B cell (primary cell): ENCODE results near the gene MFN1. TPM values are rescaled to one million over a fixed set of nuclear protein-coding genes. Genes with fewer than 3 reads are reported as not detected.
A peak's percentile ranks its signal among the peaks of the same experiment; 100 is the strongest.

ENCODE experiments used
- ATAC-seq: fragments of 200-7000 bp; cut with Tn5 transposase; one replicate; pipeline ENCODE4 v1.10.0; 2021; ENCODE audit warnings: low read depth, mild to moderate bottlenecking, moderate number of reproducible peaks, moderate library complexity
- CTCF ChIA-PET: fragments of 350-600 bp; sonication (Branson Sonifier 250); formaldehyde crosslinking; loops from one replicate; lab custom pipeline; 2021; ENCODE audit warnings: antibody characterized with exemption, inconsistent platforms; lab: Charles Lee
- POLR2A ChIA-PET: fragments of 350-600 bp; sonication (Branson Sonifier 250); formaldehyde crosslinking; loops from one replicate; lab custom pipeline; 2021; ENCODE audit warnings: antibody characterized with exemption; lab: Charles Lee
- DNase-seq: peaks from one replicate; pipeline ENCODE4 v3.0.0; 2013
- H2AFZ ChIP-seq: 2 replicates; pipeline ENCODE4 v1.6.1; 2012; ENCODE audit warnings: mild to moderate bottlenecking, low read depth, low read length; ENCODE audit not compliant: insufficient read depth, poor library complexity, severe bottlenecking
- H3K27ac ChIP-seq, 2 donors: 1 replicate in 1 of 2; 2 replicates in 1 of 2; pipeline ENCODE4 v1.5.1; 2012 to 2013; ENCODE audit warnings: low read length in 2 of 2, mild to moderate bottlenecking in 2 of 2, moderate library complexity in 1 of 2
- H3K27me3 ChIP-seq, 4 experiments: fragments of 200-600 bp in 1 of 4; sonication (generic) in 1 of 4; replicated peaks in 1 of 4; 1 replicate in 2 of 4; 2 replicates in 2 of 4; pipeline versions ENCODE4 v1.6.1 to v1.7.0; 2013 to 2016; ENCODE audit warnings: low read length in 3 of 4, mild to moderate bottlenecking in 2 of 4, mixed read lengths in 1 of 4, moderate library complexity in 1 of 4; ENCODE audit not compliant: insufficient read depth in 4 of 4, control insufficient read depth in 3 of 4; ENCODE audit errors: control extremely low read depth in 1 of 4
- H3K36me3 ChIP-seq, 2 experiments: replicated peaks in 1 of 2; 1 replicate in 1 of 2; 2 replicates in 1 of 2; pipeline versions ENCODE4 v1.6.1 to v1.7.1; 2013; ENCODE audit warnings: low read length in 1 of 2; ENCODE audit not compliant: insufficient read depth in 2 of 2, control insufficient read depth in 1 of 2; ENCODE audit errors: control extremely low read depth in 1 of 2, extremely low read depth in 1 of 2
- H3K4me1 ChIP-seq, 2 donors: fragments of 200-600 bp in 1 of 2; sonication (generic) in 1 of 2; 1 replicate in 1 of 2; 2 replicates in 1 of 2; pipeline versions ENCODE4 v1.5.1 to v1.6.1; 2013 to 2017; ENCODE audit warnings: low read length in 2 of 2; ENCODE audit not compliant: control insufficient read depth in 2 of 2, insufficient read depth in 2 of 2
- H3K4me2 ChIP-seq: replicated peaks from 2 replicates; pipeline ENCODE3; 2012; ENCODE audit warnings: mild to moderate bottlenecking, low read depth, low read length; ENCODE audit not compliant: poor library complexity, severe bottlenecking
- H3K4me3 ChIP-seq, 5 experiments: fragments of 200-600 bp in 1 of 5; sonication (generic) in 1 of 5; 1 replicate in 3 of 5; 2 replicates in 2 of 5; pipeline versions ENCODE4 v1.5.1 to v1.7.0; 2011 to 2016; ENCODE audit warnings: low read length in 4 of 5, mild to moderate bottlenecking in 4 of 5, low read depth in 2 of 5, control low read depth in 1 of 5, moderate library complexity in 1 of 5; ENCODE audit not compliant: insufficient read depth in 1 of 5; ENCODE audit errors: control extremely low read depth in 1 of 5, extremely low read depth in 1 of 5
- H3K79me2 ChIP-seq: fragments of 200-600 bp; sonication (generic); one replicate; pipeline ENCODE4 v1.6.0; 2016; ENCODE audit warnings: low read length; ENCODE audit not compliant: control insufficient read depth, insufficient read depth
- H3K9ac ChIP-seq: fragments of 200-600 bp; sonication (generic); 2 replicates; pipeline ENCODE4 v1.6.1; 2017; ENCODE audit warnings: mild to moderate bottlenecking, low read length, moderate library complexity
- H3K9me3 ChIP-seq, 3 donors: one replicate each; pipeline versions ENCODE4 v1.6.1 to v1.7.1; 2013; ENCODE audit warnings: low read length in 2 of 3; ENCODE audit not compliant: control insufficient read depth in 2 of 3, insufficient read depth in 1 of 3; ENCODE audit errors: control extremely low read depth in 1 of 3
- H4K20me1 ChIP-seq: 2 replicates; pipeline ENCODE4 v1.6.0; 2012; ENCODE audit warnings: mild to moderate bottlenecking, low read length; ENCODE audit not compliant: insufficient read depth, control insufficient read depth, poor library complexity, severe bottlenecking
- H3K27ac Mint-ChIP-seq: one replicate; pipeline ENCODE4 v1.8.0; 2021; ENCODE audit warnings: mixed read lengths
- H3K27me3 Mint-ChIP-seq: one replicate; pipeline ENCODE4 v1.8.0; 2021; ENCODE audit warnings: mixed read lengths
- H3K4me1 Mint-ChIP-seq: one replicate; pipeline ENCODE4 v1.8.0; 2021; ENCODE audit warnings: mixed read lengths
- H3K4me3 Mint-ChIP-seq: one replicate; pipeline ENCODE4 v1.8.0; 2021; ENCODE audit warnings: mixed read lengths
- H3K9me3 Mint-ChIP-seq: one replicate; pipeline ENCODE4 v1.8.0; 2022; ENCODE audit warnings: mixed read lengths; ENCODE audit not compliant: insufficient read depth
- CTCF ChIP-seq: fragments of 200-600 bp; IDR thresholded peaks from one replicate; pipeline ENCODE4 v1.8.0; 2022; ENCODE audit warnings: antibody characterized with exemption, mild to moderate bottlenecking
- EZH2 ChIP-seq: IDR thresholded peaks from 2 replicates; pipeline ENCODE4 v1.6.1; 2012; ENCODE audit warnings: borderline replicate concordance, low read depth, mild to moderate bottlenecking, moderate library complexity, low read length; ENCODE audit not compliant: insufficient read depth, poor library complexity, severe bottlenecking
- WGBS: methylation state at CpG from one replicate; pipeline ENCODE4 v1.1.5; 2013; ENCODE audit warnings: missing lambda C conversion rate; ENCODE audit not compliant: insufficient coverage; 5-methylcytosine and 5-hydroxymethylcytosine counted together
- intact Hi-C: fragments of 100-400 bp; cut with micrococcal nuclease; formaldehyde crosslinking; loops from one replicate; pipeline ENCODE4 v1.10.0; 2022
- polyA plus RNA-seq: library from polyadenylated mRNA; depleted of rRNA; stranded (reverse); fragments of >200 nt; gene quantifications from 2 replicates; pipeline ENCODE4 v1.2.3, GENCODE V29; 2012
- total RNA-seq, 2 donors: library from RNA; stranded (reverse); fragments of 120-200 nt in 1 of 2; gene quantifications; 1 replicate in 1 of 2; 2 replicates in 1 of 2; pipeline versions ENCODE4 v1.2.3 to v1.2.4, GENCODE V29; 2013 to 2022

The MFN1 gene
- total and polyA plus RNA-seq, 2 donors (not counting 1 experiment from before 2014, with no cell fraction given), result 26.0 to 108 TPM

- ATAC-seq (no peak), DNase-seq (no peak)
- TF ChIP-seq EZH2, result no peak
- no peak for TF ChIP-seq CTCF
- Mint-ChIP-seq H3K4me3 (no peak overlapping the region), H3K4me1 (peaks cover 6% of the 10 kb centered on the region), H3K27ac (no peak overlapping the region), H3K9me3 (no peaks in the 10 kb centered on the region), H3K27me3 (no peaks in the 10 kb centered on the region)
- ChIA-PET CTCF (interaction anchor here (0.7 to 3.8 kb wide), 3 partner anchors 7 to 201 kb away, joined by 3 to 17 read pairs (median 3); no protein-coding TSS in a partner anchor), POLR2A (no interaction called here)
- H3K27me3 ChIP-seq, result no peaks in the 10 kb centered on the region
- no peaks in the 10 kb centered on the region for H3K36me3 ChIP-seq
- H3K27ac ChIP-seq, result no peak overlapping the region
- peaks cover 15 to 17% of the 10 kb centered on the region in 2 donors for H3K4me1 ChIP-seq
- H3K79me2 ChIP-seq, result no peaks in the 10 kb centered on the region
- H2AFZ ChIP-seq, result no peak overlapping the region
- H4K20me1 ChIP-seq, result no peaks in the 10 kb centered on the region
- no peak overlapping the region for H3K9ac ChIP-seq
- H3K4me3 ChIP-seq, result no peak overlapping the region
- H3K4me2 ChIP-seq, result no peak overlapping the region
- intact Hi-C loops, result loop anchor here (5.0 kb wide), 1 partner anchor 41 kb away; no protein-coding TSS in a partner anchor
- H3K9me3 ChIP-seq, result no peaks in the 10 kb centered on the region
Observed at GRCh38 chr3:179308001-179308400, 39.5 kb upstream of the MFN1 start.

DNA sequence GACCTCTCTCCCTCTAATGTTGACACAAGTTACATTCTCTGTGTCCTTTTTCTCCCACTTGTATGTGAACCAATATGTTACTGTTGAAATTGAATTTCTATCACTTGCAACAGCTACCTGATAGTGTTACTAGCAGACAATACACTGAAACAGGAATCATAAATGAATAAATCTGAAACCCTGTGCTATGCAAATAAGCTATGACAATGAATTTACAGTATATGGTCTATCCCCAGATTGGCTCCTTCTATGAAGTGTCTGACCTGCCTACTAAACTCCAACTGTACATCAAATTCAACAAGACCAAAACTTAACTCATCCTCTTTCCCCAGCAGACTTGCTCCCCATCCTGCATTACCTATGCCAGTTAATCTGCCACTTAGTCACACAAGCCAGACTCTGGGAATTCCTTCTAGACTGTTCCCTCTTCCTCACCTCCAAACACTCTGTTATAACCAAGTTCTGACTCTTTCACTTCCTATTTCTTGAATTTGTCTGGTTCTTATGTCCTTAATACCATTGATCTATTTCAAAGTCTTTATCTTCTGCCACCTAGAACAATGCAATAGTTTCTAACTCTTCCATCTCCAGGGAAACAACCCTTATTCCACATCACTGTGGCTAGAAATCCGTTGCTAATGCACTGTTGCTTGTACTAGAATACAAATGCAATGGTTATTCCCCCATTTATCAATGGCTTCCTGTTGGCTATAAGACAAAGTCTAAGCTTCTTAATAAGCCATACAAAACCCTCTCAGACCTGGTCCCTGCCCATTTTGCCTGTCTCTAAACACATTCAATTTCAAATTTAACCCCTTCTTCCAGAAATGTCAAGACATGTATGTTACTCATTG is 38.1 kb upstream of the MFN1 start:
- POLR2A ChIA-PET, result interaction anchor here (0.6 kb wide), 1 partner anchor 162 kb away, joined by 3 read pairs; no protein-coding TSS in a partner anchor
- TF ChIP-seq CTCF, result no peak
- no peak for TF ChIP-seq EZH2
- DNase-seq (peak; percentile 63), ATAC-seq (peak; percentile 86)
- H3K9me3 ChIP-seq, result no peaks in the 10 kb centered on the region
- H3K27me3 Mint-ChIP-seq, result no peaks in the 10 kb centered on the region
- H3K79me2 ChIP-seq, result no peaks in the 10 kb centered on the region
- CTCF ChIA-PET, result interaction anchor here (0.6 to 2.0 kb wide), 5 partner anchors 13 to 294 kb away, joined by 3 to 9 read pairs (median 4); partner anchors contain the start of gene ACTL6A
- intact Hi-C loops, result loop anchor here (5.0 to 10.0 kb wide), 2 partner anchors 42 to 75 kb away; no protein-coding TSS in a partner anchor
- peak overlapping the region; percentile 0 for H3K9ac ChIP-seq
- H3K9me3 Mint-ChIP-seq, result no peaks in the 10 kb centered on the region
- H3K27ac Mint-ChIP-seq, result no peak overlapping the region
- no peaks in the 10 kb centered on the region for H3K36me3 ChIP-seq
- no peaks in the 10 kb centered on the region for H4K20me1 ChIP-seq
- H3K4me1 ChIP-seq, result peaks cover 15 to 17% of the 10 kb centered on the region in 2 donors
- H2AFZ ChIP-seq, result peak overlapping the region; percentile 24
- 80% methylated on average over 1 of the region's 1 CpG for WGBS
- peak overlapping the region; percentile 52 for H3K4me2 ChIP-seq
- peaks cover 6% of the 10 kb centered on the region for H3K4me1 Mint-ChIP-seq
- no peaks in the 10 kb centered on the region for H3K27me3 ChIP-seq
- peak overlapping the region in 2 of 5 experiments; percentile 3 to 5 for H3K4me3 ChIP-seq
- peak overlapping the region in 1 of 2 donors; percentile 11 for H3K27ac ChIP-seq
- H3K4me3 Mint-ChIP-seq, result no peak overlapping the region
